Tibial nerve (tissue), 3 donors: ENCODE measurements around the gene TUBGCP2.

Experiments used
- CTCF ChIP-seq, 5 experiments: fragments of 200-600 bp in 3 of 5; fragments of 450-650 bp in 2 of 5; sonication (generic) in 3 of 5; IDR thresholded peaks; one replicate each; pipeline ENCODE4 v1.5.1; 2016 to 2019; ENCODE audit warnings: antibody characterized with exemption in 5 of 5, mild to moderate bottlenecking in 3 of 5, moderate library complexity in 2 of 5
- POLR2A ChIP-seq, 2 donors: fragments of 450-650 bp; IDR thresholded peaks; one replicate each; pipeline ENCODE4 v1.6.1; 2017; ENCODE audit warnings: antibody characterized with exemption in 2 of 2, mild to moderate bottlenecking in 2 of 2, moderate library complexity in 2 of 2

- TF ChIP-seq CTCF (IDR thresholded peaks at IDR 0.05) (no peak), POLR2A (IDR thresholded peaks at IDR 0.05) (no peak)
These were observed 34.9 kb upstream of the TUBGCP2 start for GRCh38 chr10:133343558-133343957.
